DOHH2 (cell line): ENCODE data around the gene POLDIP2.

Experiments used
- H3F3A ChIP-seq: fragments of 200-600 bp; sonication (generic), shearing (Covaris generic); 2 replicates; pipeline ENCODE4 v1.6.0; 2016; ENCODE audit warnings: antibody characterized with exemption, mild to moderate bottlenecking; ENCODE audit not compliant: control insufficient read depth, insufficient read depth
- H3K27ac ChIP-seq: fragments of 200-600 bp; sonication (generic); 2 replicates; pipeline ENCODE4 v1.5.1; 2014; ENCODE audit warnings: low read depth, mild to moderate bottlenecking, low read length, moderate library complexity
- H3K27me3 ChIP-seq: fragments of 200-600 bp; sonication (generic); 2 replicates; pipeline ENCODE4 v1.6.1; 2014; ENCODE audit warnings: mild to moderate bottlenecking, low read length, mixed read lengths; ENCODE audit not compliant: control insufficient read depth
- H3K36me3 ChIP-seq: fragments of 200-600 bp; sonication (generic); 2 replicates; pipeline ENCODE4 v1.6.1; 2014; ENCODE audit warnings: mild to moderate bottlenecking, low read length, moderate library complexity, mixed read lengths; ENCODE audit not compliant: control insufficient read depth
- H3K4me1 ChIP-seq: fragments of 200-600 bp; sonication (generic); 2 replicates; pipeline ENCODE4 v1.6.1; 2014; ENCODE audit warnings: mild to moderate bottlenecking, low read length, mixed read lengths; ENCODE audit not compliant: control insufficient read depth
- H3K4me2 ChIP-seq: fragments of 200-600 bp; sonication (generic); 2 replicates; pipeline ENCODE4 v1.6.0; 2014; ENCODE audit warnings: mild to moderate bottlenecking, low read length, moderate library complexity
- H3K4me3 ChIP-seq: fragments of 200-600 bp; sonication (generic); 2 replicates; pipeline ENCODE4 v1.5.1; 2014; ENCODE audit warnings: mild to moderate bottlenecking, low read length, mixed read lengths
- H3K79me2 ChIP-seq: fragments of 200-600 bp; sonication (generic); 2 replicates; pipeline ENCODE4 v1.6.1; 2014; ENCODE audit warnings: mild to moderate bottlenecking, low read length, mixed read lengths; ENCODE audit not compliant: control insufficient read depth
- H3K9me2 ChIP-seq: fragments of 200-600 bp; sonication (generic); replicated peaks from 2 replicates; pipeline ENCODE4 v1.6.1; 2014; ENCODE audit warnings: mild to moderate bottlenecking, low read length, mixed read lengths; ENCODE audit not compliant: control insufficient read depth
- H3K9me3 ChIP-seq: fragments of 200-600 bp; sonication (generic); 2 replicates; pipeline ENCODE4 v1.6.1; 2014; ENCODE audit warnings: antibody characterized with exemption, low read length, mixed read lengths; ENCODE audit not compliant: control insufficient read depth, insufficient read depth
- H4K20me1 ChIP-seq: fragments of 200-600 bp; sonication (generic); 2 replicates; pipeline ENCODE4 v1.6.0; 2014; ENCODE audit warnings: low read depth, mild to moderate bottlenecking, antibody characterized with exemption, low read length, moderate library complexity; ENCODE audit not compliant: control insufficient read depth, insufficient read depth
- CTCF ChIP-seq: fragments of 200-600 bp; sonication (generic); IDR thresholded peaks from one replicate; pipeline ENCODE4 v1.5.1; 2014; ENCODE audit warnings: antibody characterized with exemption, mild to moderate bottlenecking, low read depth, low read length; ENCODE audit not compliant: poor library complexity, severe bottlenecking
- EZH2phosphoT487 ChIP-seq: fragments of 200-600 bp; sonication (generic); IDR thresholded peaks from 2 replicates; pipeline ENCODE4 v1.6.1; 2017; ENCODE audit warnings: borderline replicate concordance, mild to moderate bottlenecking, antibody characterized with exemption, low read length, moderate library complexity, mixed read lengths

The POLDIP2 gene

GRCh38 chr17:28394337-28395116 is 37.2 kb upstream of the POLDIP2 start:
- Histone ChIP-seq H3K36me3 (peaks cover 6% of the 10 kb centered on the region; the same call in 1 of the 2 replicates), H3F3A (no peaks in the 10 kb centered on the region), H3K4me1 (no peaks in the 10 kb centered on the region), H3K79me2 (no peaks in the 10 kb centered on the region), H3K4me3 (no peak overlapping the region), H4K20me1 (no peaks in the 10 kb centered on the region), H3K4me2 (no peak overlapping the region), H3K9me2 (no peaks in the 10 kb centered on the region), H3K27me3 (no peaks in the 10 kb centered on the region), H3K27ac (no peak overlapping the region), H3K9me3 (no peaks in the 10 kb centered on the region)
- no peak for TF ChIP-seq CTCF
- TF ChIP-seq EZH2phosphoT487, result no peak

- Histone ChIP-seq H3K4me3 (no peak overlapping the region), H3K36me3 (peaks cover 9% of the 10 kb centered on the region; the same call in 1 of the 2 replicates), H3K79me2 (no peaks in the 10 kb centered on the region), H3K9me3 (no peaks in the 10 kb centered on the region), H3F3A (no peaks in the 10 kb centered on the region), H4K20me1 (no peaks in the 10 kb centered on the region), H3K4me1 (no peaks in the 10 kb centered on the region), H3K9me2 (no peaks in the 10 kb centered on the region), H3K4me2 (no peak overlapping the region), H3K27ac (no peak overlapping the region), H3K27me3 (no peaks in the 10 kb centered on the region)
- TF ChIP-seq CTCF, result no peak
- no peak for TF ChIP-seq EZH2phosphoT487
Observed at GRCh38 chr17:28392491-28392890, 35.2 kb upstream of the POLDIP2 start.

- no peak overlapping the region for H3K4me2 ChIP-seq
- H3K4me3 ChIP-seq, result no peak overlapping the region
- H3K4me1 ChIP-seq, result no peaks in the 10 kb centered on the region
- H4K20me1 ChIP-seq, result no peaks in the 10 kb centered on the region
- H3K9me2 ChIP-seq, result no peaks in the 10 kb centered on the region
- no peak overlapping the region for H3K27ac ChIP-seq
- no peaks in the 10 kb centered on the region for H3K79me2 ChIP-seq
- peaks cover 9% of the 10 kb centered on the region; the same call in 1 of the 2 replicates for H3K36me3 ChIP-seq
- no peaks in the 10 kb centered on the region for H3K27me3 ChIP-seq
- H3K9me3 ChIP-seq, result no peaks in the 10 kb centered on the region
- no peaks in the 10 kb centered on the region for H3F3A ChIP-seq
- TF ChIP-seq CTCF (no peak), EZH2phosphoT487 (no peak)
Observed at GRCh38 chr17:28391401-28391800, 34.1 kb upstream of the POLDIP2 start.
